GM12891 (cell line): ENCODE measurements around the gene SLC24A3.
"Not testable (repeated sequence)": the region's sequence is repeated elsewhere in the genome, so short reads cannot be mapped to it uniquely, and the experiment has no call there.

ENCODE experiments used
- POLR2AphosphoS5 ChIP-seq: IDR thresholded peaks from 2 replicates; pipeline ENCODE4 v1.6.1; 2011; ENCODE audit warnings: low read depth, low read length, control low read depth
- TAF1 ChIP-seq: IDR thresholded peaks from 2 replicates; pipeline ENCODE4 v1.6.1; 2011; ENCODE audit warnings: low read depth, low read length, control low read depth

- not testable (repeated sequence) for TF ChIP-seq POLR2AphosphoS5, TAF1
Measured at GRCh38 chr20:19754201-19754600, 541.8 kb downstream of the SLC24A3 start.
